Gastroesophageal sphincter (tissue), 4 donors: ENCODE results near the gene RNF114. TPM values are rescaled to one million over a fixed set of nuclear protein-coding genes. Genes with fewer than 3 reads are reported as not detected.
"Not testable (repeated sequence)": the region's sequence is repeated elsewhere in the genome, so short reads cannot be mapped to it uniquely, and the experiment has no call there.

Source experiments
- ATAC-seq: fragments of 150-250 bp; one replicate; pipeline ENCODE4 v1.9.1; 2016; ENCODE audit warnings: mild to moderate bottlenecking, moderate library complexity
- H3K27ac ChIP-seq, 4 donors: fragments of 200-600 bp; sonication (generic) in 3 of 4; 1 replicate in 3 of 4; 2 replicates in 1 of 4; pipeline ENCODE4 v1.5.1; 2016 to 2019
- H3K27me3 ChIP-seq: fragments of 200-600 bp; sonication (generic); one replicate; pipeline ENCODE4 v1.5.1; 2019
- H3K36me3 ChIP-seq, 2 donors: fragments of 200-600 bp; sonication (generic); one replicate each; pipeline ENCODE4 v1.5.1; 2019; ENCODE audit warnings: control low read depth in 1 of 2
- H3K4me1 ChIP-seq, 3 donors: fragments of 200-600 bp; sonication (generic); 1 replicate in 2 of 3; 2 replicates in 1 of 3; pipeline ENCODE4 v1.5.1; 2016 to 2019; ENCODE audit warnings: control low read depth in 2 of 3
- H3K4me3 ChIP-seq, 2 donors: fragments of 200-600 bp; sonication (generic); one replicate each; pipeline ENCODE4 v1.5.1; 2019; ENCODE audit warnings: mild to moderate bottlenecking in 1 of 2, moderate library complexity in 1 of 2
- H3K9me3 ChIP-seq, 3 donors: fragments of 200-600 bp; sonication (generic); one replicate each; pipeline ENCODE4 v1.5.1; 2017 to 2019; ENCODE audit warnings: control low read depth in 2 of 3
- EP300 ChIP-seq: sonication (generic); formaldehyde crosslinking; IDR thresholded peaks from one replicate; pipeline ENCODE4 v1.6.1; 2017; ENCODE audit warnings: antibody characterized with exemption, mild to moderate bottlenecking
- POLR2A ChIP-seq, 2 donors: fragments of 450-650 bp; IDR thresholded peaks; one replicate each; pipeline ENCODE4 v1.6.1; 2017; ENCODE audit warnings: antibody characterized with exemption in 2 of 2, mild to moderate bottlenecking in 2 of 2, moderate library complexity in 1 of 2
- POLR2AphosphoS5 ChIP-seq: sonication (generic); formaldehyde crosslinking; IDR thresholded peaks from one replicate; pipeline ENCODE4 v1.6.1; 2017; ENCODE audit warnings: antibody characterized with exemption
- WGBS, 2 donors: methylation state at CpG; one replicate each; pipeline ENCODE4 v1.1.5; 2018; ENCODE audit warnings: low coverage in 1 of 2; 5-methylcytosine and 5-hydroxymethylcytosine counted together
- total RNA-seq, 4 donors: library from RNA; depleted of rRNA; stranded (reverse); fragments of >200 nt; gene quantifications; one replicate each; pipeline ENCODE4 v1.1.0, GENCODE V29; 2016
- TF ChIP-seq, protein P1 (sequence below), 4 experiments: fragments of 200-600 bp in 2 of 4; fragments of 450-650 bp in 2 of 4; sonication (generic) in 1 of 4; IDR thresholded peaks; one replicate each; pipeline ENCODE4 v1.5.1; 2017 to 2019; ENCODE audit warnings: antibody characterized with exemption in 4 of 4, mild to moderate bottlenecking in 2 of 4, moderate library complexity in 2 of 4

RNF114 gene
- total RNA-seq, 4 donors from 2014 or later: 80.3 to 109 (median 101) TPM

- TF ChIP-seq POLR2AphosphoS5 (no peak), POLR2A (IDR thresholded peaks at IDR 0.05) (no peak), EP300 (no peak)
- TF ChIP-seq, protein P1, sequence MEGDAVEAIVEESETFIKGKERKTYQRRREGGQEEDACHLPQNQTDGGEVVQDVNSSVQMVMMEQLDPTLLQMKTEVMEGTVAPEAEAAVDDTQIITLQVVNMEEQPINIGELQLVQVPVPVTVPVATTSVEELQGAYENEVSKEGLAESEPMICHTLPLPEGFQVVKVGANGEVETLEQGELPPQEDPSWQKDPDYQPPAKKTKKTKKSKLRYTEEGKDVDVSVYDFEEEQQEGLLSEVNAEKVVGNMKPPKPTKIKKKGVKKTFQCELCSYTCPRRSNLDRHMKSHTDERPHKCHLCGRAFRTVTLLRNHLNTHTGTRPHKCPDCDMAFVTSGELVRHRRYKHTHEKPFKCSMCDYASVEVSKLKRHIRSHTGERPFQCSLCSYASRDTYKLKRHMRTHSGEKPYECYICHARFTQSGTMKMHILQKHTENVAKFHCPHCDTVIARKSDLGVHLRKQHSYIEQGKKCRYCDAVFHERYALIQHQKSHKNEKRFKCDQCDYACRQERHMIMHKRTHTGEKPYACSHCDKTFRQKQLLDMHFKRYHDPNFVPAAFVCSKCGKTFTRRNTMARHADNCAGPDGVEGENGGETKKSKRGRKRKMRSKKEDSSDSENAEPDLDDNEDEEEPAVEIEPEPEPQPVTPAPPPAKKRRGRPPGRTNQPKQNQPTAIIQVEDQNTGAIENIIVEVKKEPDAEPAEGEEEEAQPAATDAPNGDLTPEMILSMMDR (IDR thresholded peaks at IDR 0.05): no peak
- Histone ChIP-seq H3K36me3 (peaks cover 0 to under 1% of the 10 kb centered on the region in 2 donors), H3K4me3 (no peak overlapping the region), H3K27me3 (no peaks in the 10 kb centered on the region), H3K9me3 (no peaks in the 10 kb centered on the region), H3K27ac (no peak overlapping the region), H3K4me1 (peaks cover 0 to 36% (median 21%) of the 10 kb centered on the region in 3 donors)
- 44 to 47% methylated on average over 3 to 4 of the region's 6 CpGs for WGBS, 2 donors
- peak; percentile 57 for ATAC-seq
Measured at GRCh38 chr20:49993301-49993751, 57.1 kb downstream of the RNF114 start.

DNA sequence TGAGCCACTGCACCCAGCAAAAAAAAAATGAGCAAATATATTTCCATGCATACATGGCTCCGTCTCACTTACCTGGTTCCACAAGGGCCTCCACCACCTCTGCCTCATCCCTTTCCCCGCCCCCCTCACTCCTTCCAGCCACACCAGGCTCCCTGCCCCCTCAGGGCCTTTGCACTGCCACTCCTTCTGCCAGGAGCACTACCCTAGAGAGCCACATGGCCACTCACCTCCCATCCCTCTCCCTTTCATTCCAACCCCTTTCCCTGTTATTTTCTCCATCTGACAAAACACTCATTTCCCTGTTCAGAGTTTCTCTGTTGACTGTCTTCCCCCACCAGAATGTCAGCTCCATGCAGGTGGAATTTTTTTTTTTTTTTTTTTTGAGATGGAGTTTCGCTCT, 59.4 kb downstream of the RNF114 start:
- H3K27ac ChIP-seq: no peak overlapping the region
- TF ChIP-seq EP300 (no peak), POLR2A (IDR thresholded peaks at IDR 0.05) (no peak), POLR2AphosphoS5 (no peak)
- TF ChIP-seq, protein P1 (IDR thresholded peaks at IDR 0.05): no peak
- 96 to 100% methylated on average over 1 to 3 of the region's 3 CpGs for WGBS, 2 donors
- no peaks in the 10 kb centered on the region for H3K27me3 ChIP-seq
- H3K4me1 ChIP-seq: peaks cover 0 to 13% (median 2%) of the 10 kb centered on the region in 3 donors
- H3K4me3 ChIP-seq: no peak overlapping the region
- H3K9me3 ChIP-seq: no peaks in the 10 kb centered on the region
- H3K36me3 ChIP-seq: no peaks in the 10 kb centered on the region
- no peak for ATAC-seq

DNA sequence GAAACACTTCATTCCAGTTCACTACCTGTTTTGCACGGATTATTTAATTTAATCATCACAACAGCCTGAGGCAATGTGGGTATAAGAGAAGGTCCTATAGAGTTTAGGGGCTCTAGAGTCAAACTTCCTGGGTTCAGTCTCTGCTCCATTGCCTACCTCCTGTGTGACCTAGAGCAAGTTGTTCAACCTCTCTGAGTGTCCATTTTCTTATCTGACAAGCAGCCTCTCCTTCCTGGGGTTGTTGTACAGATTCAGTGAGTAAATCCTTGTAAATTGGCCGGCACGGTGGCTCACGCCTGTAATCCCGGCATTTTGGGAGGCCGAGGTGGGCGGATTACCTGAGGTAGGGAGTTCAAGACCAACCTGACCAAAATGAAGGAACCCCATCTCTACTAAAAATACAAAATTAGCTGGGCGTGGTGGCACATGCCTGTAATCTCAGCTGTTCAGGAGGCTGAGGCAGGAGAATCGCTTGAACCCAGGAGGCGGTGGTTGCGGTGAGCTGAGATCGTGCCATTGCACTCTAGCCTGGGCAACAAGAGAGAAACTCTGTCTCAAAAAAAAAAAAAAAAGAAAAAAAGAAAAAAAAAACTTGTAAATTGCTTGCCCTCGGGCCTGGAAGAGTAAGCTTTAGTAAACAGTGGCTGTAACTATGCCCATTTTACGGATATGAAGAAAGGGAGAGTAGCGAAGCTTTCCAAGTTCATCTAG, 62.4 kb downstream of the RNF114 start:
- not testable (repeated sequence) for H3K27me3 ChIP-seq, H3K4me3 ChIP-seq, H3K4me1 ChIP-seq, ATAC-seq, H3K36me3 ChIP-seq, H3K9me3 ChIP-seq, H3K27ac ChIP-seq
- 78 to 86% methylated on average over 9 to 10 of the region's 15 CpGs for WGBS, 2 donors

- Histone ChIP-seq H3K9me3 (no peaks in the 10 kb centered on the region), H3K36me3 (no peaks in the 10 kb centered on the region), H3K4me3 (no peak overlapping the region), H3K27ac (no peak overlapping the region), H3K27me3 (no peaks in the 10 kb centered on the region), H3K4me1 (peaks cover 0 to 1% (median 0%) of the 10 kb centered on the region in 3 donors)
- 60% methylated on average over 4 of the region's 7 CpGs; no CpG with 5 or more reads in 1 of the 2 donors for WGBS, 2 donors
- ATAC-seq: no peak
- TF ChIP-seq POLR2A (IDR thresholded peaks at IDR 0.05) (no peak), EP300 (no peak), POLR2AphosphoS5 (no peak)
- TF ChIP-seq, protein P1 (IDR thresholded peaks at IDR 0.05): no peak
Measured at GRCh38 chr20:49999329-49999728, 63.1 kb downstream of the RNF114 start.

DNA sequence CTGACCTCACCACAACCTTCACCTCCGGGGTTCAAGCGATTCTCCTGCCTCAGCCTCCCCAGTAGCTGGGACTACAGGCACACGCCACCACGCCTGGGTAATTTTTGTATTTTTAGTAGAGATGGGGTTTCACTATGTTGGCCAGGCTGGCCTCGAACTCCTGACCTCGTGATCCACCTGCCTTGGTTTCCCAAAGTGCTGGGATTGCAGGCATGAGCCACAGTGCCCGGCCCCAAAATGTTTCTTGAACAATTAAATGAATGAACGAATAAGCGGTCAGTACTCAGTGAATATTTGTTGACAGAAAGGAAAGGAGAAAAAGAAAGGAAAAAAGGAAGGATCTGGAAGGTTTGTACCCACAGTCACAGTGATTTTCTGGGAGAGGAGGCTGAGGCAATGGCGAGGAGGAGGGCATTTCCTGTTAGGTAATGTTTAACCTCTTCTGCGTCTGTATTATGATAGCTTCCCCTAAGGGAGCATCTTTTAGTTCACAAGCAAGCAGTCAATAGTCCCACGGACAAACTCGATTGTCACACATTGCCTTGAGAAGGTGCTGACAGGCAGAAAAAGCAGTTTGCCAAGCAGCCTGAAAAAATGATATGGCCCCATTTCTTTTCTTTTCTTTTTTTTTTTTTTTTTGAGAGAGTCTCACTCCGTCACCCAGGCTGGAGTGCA, 64.5 kb downstream of the RNF114 start:
- H3K27me3 ChIP-seq, ATAC-seq, H3K36me3 ChIP-seq, H3K4me3 ChIP-seq, H3K4me1 ChIP-seq, H3K9me3 ChIP-seq, H3K27ac ChIP-seq: not testable (repeated sequence)
- 42 to 78% methylated on average over 4 to 12 of the region's 14 CpGs for WGBS, 2 donors
